Measurements from ENCODE around the gene FBXL2. TPM values are rescaled to one million over a fixed set of nuclear protein-coding genes. Genes with fewer than 3 reads are reported as not detected.

FBXL2 gene
- total RNA-seq, 4 donors from 2014 or later, result 0.76 to 6.0 (median 3.0) TPM

DNA sequence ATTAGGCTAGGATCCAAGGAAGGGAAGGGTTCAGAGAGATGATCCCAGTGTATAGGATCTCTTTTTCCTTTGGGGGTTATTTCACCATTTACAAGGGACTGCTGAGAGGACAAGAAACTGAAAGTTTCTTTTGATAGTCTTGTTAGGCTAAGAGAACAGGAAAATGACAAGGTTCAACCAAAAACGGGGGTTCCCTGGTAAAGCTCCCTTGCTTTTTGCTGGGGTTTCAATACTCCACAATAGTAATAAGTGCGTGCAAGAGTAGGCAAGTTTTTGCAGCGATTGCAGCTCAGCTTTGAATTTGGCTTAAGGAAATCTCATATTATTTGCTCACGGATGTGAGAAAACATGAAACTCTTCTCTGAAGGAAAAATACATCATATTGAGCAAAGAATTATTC is 39.8 kb upstream of the FBXL2 start:
- WGBS, 2 donors, result 88 to 91% methylated on average over 4 of the region's 4 CpGs

GRCh38 chr3:33238923-33239322 is 38.3 kb upstream of the FBXL2 start:
- TF ChIP-seq POLR2A (IDR thresholded peaks at IDR 0.05), result no peak
- TF ChIP-seq, protein P1, sequence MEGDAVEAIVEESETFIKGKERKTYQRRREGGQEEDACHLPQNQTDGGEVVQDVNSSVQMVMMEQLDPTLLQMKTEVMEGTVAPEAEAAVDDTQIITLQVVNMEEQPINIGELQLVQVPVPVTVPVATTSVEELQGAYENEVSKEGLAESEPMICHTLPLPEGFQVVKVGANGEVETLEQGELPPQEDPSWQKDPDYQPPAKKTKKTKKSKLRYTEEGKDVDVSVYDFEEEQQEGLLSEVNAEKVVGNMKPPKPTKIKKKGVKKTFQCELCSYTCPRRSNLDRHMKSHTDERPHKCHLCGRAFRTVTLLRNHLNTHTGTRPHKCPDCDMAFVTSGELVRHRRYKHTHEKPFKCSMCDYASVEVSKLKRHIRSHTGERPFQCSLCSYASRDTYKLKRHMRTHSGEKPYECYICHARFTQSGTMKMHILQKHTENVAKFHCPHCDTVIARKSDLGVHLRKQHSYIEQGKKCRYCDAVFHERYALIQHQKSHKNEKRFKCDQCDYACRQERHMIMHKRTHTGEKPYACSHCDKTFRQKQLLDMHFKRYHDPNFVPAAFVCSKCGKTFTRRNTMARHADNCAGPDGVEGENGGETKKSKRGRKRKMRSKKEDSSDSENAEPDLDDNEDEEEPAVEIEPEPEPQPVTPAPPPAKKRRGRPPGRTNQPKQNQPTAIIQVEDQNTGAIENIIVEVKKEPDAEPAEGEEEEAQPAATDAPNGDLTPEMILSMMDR (IDR thresholded peaks at IDR 0.05), result no peak
- intact Hi-C loops (cut with DNase I; ENCODE audit: low total_unique reads), result no loop called here
- DNase-seq (ENCODE audit: low spot score in 2 of 2), result no peak
- WGBS, 2 donors, result 87 to 95% methylated on average over 1 of the region's 1 CpG
- no peak overlapping the region for H3K4me3 ChIP-seq (ENCODE audit: low read depth, poor library complexity, severe bottlenecking)

More for the DNA sequence above, 39.8 kb upstream of the FBXL2 start:
- TF ChIP-seq POLR2A (IDR thresholded peaks at IDR 0.05), result no peak
- TF ChIP-seq, protein P1 (IDR thresholded peaks at IDR 0.05), result no peak
- DNase-seq (ENCODE audit: low spot score in 2 of 2), result no peak
- no peak overlapping the region for H3K4me3 ChIP-seq (ENCODE audit: low read depth, poor library complexity, severe bottlenecking)
- intact Hi-C loops (cut with DNase I; ENCODE audit: low total_unique reads), result no loop called here

DNA sequence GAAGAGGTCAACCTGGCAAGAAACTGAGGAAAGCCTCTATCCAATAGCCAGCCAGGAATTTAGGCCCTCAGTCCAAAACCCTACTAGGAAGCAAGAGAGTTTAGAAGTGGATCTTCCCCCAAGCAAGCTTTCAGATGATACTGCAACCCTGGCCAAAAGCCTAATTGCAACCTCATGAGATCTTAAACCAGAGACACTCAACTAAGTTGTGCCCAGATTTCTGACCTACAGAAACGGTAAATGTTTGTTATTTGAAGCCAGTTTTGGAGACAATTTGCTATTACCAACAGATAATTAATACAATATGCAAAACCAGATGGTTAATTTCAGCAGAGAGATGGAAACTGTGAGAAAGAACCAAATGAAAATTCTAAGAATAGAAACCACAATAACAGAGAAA is 37.0 kb upstream of the FBXL2 start:
- H3K4me3 ChIP-seq (ENCODE audit: low read depth, poor library complexity, severe bottlenecking), result no peak overlapping the region
- 61 to 67% methylated on average over 1 of the region's 1 CpG for WGBS, 2 donors
- TF ChIP-seq, protein P1 (IDR thresholded peaks at IDR 0.05), result no peak
- no peak for TF ChIP-seq POLR2A (IDR thresholded peaks at IDR 0.05)
- no peak for DNase-seq (ENCODE audit: low spot score in 2 of 2)
- intact Hi-C loops (cut with DNase I; ENCODE audit: low total_unique reads), result no loop called here

DNA sequence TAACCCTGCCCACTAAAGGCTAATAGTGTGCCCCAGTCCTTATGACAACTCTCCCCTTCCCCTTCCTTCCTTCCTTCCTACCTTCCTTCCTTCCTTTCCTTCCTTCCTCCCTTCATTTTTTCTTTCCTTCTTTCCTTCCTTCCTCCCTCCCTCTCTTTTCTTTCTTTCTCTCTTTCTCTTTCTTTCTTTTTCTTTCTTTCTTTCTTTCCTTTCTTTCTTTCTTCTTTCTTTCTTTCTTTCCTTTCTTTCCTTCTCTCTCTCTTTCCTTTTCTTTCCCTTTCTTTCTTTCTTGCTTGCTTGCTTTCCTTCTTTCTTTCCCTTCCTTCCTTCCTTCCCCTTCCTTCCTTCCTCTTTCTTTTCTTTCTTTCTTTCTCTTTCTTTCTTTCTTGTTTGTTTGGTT is 30.5 kb upstream of the FBXL2 start:
- intact Hi-C loops (cut with DNase I; ENCODE audit: low total_unique reads), result no loop called here
- no peak overlapping the region for H3K4me3 ChIP-seq (ENCODE audit: low read depth, poor library complexity, severe bottlenecking)
- TF ChIP-seq, protein P1 (IDR thresholded peaks at IDR 0.05), result no peak
- no peak for TF ChIP-seq POLR2A (IDR thresholded peaks at IDR 0.05)
- no peak for DNase-seq (ENCODE audit: low spot score in 2 of 2)

- no peak overlapping the region for H3K4me3 ChIP-seq (ENCODE audit: low read depth, poor library complexity, severe bottlenecking)
- TF ChIP-seq POLR2A (IDR thresholded peaks at IDR 0.05), result no peak
- TF ChIP-seq, protein P1 (IDR thresholded peaks at IDR 0.05), result no peak
- intact Hi-C loops (cut with DNase I; ENCODE audit: low total_unique reads), result no loop called here
- no peak for DNase-seq (ENCODE audit: low spot score in 2 of 2)
- WGBS, 2 donors, result 47 to 53% methylated on average over 1 of the region's 1 CpG
These were observed 26.5 kb upstream of the FBXL2 start for GRCh38 chr3:33250712-33251111.

DNA sequence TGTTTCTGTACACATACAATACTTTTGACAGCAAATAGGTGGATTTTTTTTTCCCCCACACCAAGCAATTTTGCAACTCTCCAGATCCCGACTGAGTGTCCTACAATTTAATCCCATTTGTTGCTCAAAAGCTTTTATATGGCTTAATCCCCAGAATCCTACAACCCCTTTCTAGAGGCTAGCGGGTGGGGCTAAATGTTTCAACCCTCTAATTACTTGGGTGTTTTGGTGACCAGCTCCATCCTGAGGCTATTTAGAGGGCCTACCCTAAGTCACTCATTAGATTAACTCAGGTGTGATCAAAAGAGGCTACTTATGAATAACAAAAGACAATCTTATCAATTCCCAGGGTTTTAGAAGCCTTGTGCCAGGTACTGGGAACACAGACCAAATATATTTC is 21.0 kb upstream of the FBXL2 start:
- intact Hi-C loops (cut with DNase I; ENCODE audit: low total_unique reads), result no loop called here
- DNase-seq (ENCODE audit: low spot score in 2 of 2), result no peak
- H3K4me3 ChIP-seq (ENCODE audit: low read depth, poor library complexity, severe bottlenecking), result no peak overlapping the region
- no peak for TF ChIP-seq POLR2A (IDR thresholded peaks at IDR 0.05)
- TF ChIP-seq, protein P1 (IDR thresholded peaks at IDR 0.05), result no peak
- WGBS, 2 donors, result 69 to 81% methylated on average over 2 of the region's 2 CpGs
